Measurements from ENCODE around the gene KCNT2. TPM values are rescaled to one million over a fixed set of nuclear protein-coding genes. Genes with fewer than 3 reads are reported as not detected.

The KCNT2 gene
- total RNA-seq, 1 experiment from 2014 or later, result not detected

GRCh38 chr1:196425513-196425912, 182.7 kb downstream of the KCNT2 start:
- intact Hi-C loops (cut with micrococcal nuclease), result no loop called here
- Histone ChIP-seq H3K9me3 (ENCODE audit: control insufficient read depth in 1 of 2, insufficient read depth in 1 of 2, low read depth in 1 of 2, low read length in 2 of 2) (no peaks in the 10 kb centered on the region), H3K36me3 (ENCODE audit: control insufficient read depth in 1 of 2, insufficient read depth in 2 of 2, low read length in 2 of 2) (no peaks in the 10 kb centered on the region), H3K9me2 (ENCODE audit: insufficient read depth) (no peaks in the 10 kb centered on the region), H4K20me1 (ENCODE audit: insufficient read depth) (no peaks in the 10 kb centered on the region), H3K79me2 (ENCODE audit: insufficient read depth, low read length) (no peaks in the 10 kb centered on the region), H3K27me3 (ENCODE audit: insufficient read depth, low read length) (no peaks in the 10 kb centered on the region), H3K27ac (ENCODE audit: low read depth, low read length) (no peak overlapping the region), H2AFZ (ENCODE audit: low read depth, low read length, poor library complexity, severe bottlenecking) (no peak overlapping the region), H3K4me3 (replicated peaks in 1 of 2; ENCODE audit: low read depth in 1 of 2, low read length in 2 of 2) (no peak overlapping the region), H3K4me2 (ENCODE audit: low read length) (no peak overlapping the region), H3K9ac (ENCODE audit: low read length) (no peak overlapping the region), H3K4me1 (ENCODE audit: control insufficient read depth in 1 of 2, insufficient read depth in 2 of 2, low read length in 2 of 2) (no peaks in the 10 kb centered on the region)
- DNase-seq (ENCODE audit: low read depth, low spot score), result no peak
- POLR2A ChIA-PET, result no interaction called here
- RAD21 ChIA-PET (ENCODE audit: low non-redundant PET in 1 of 2, low total read pairs in 2 of 2, uncharacterized antibody in 2 of 2, unreplicated experiment in 2 of 2), result no interaction called here
- TF ChIP-seq POLR2AphosphoS5 (IDR thresholded peaks at IDR 0.05; ENCODE audit: low read depth, low read length) (no peak), SP1 (IDR thresholded peaks at IDR 0.05; ENCODE audit: low read depth) (no peak)
- TF ChIP-seq, protein P1, sequence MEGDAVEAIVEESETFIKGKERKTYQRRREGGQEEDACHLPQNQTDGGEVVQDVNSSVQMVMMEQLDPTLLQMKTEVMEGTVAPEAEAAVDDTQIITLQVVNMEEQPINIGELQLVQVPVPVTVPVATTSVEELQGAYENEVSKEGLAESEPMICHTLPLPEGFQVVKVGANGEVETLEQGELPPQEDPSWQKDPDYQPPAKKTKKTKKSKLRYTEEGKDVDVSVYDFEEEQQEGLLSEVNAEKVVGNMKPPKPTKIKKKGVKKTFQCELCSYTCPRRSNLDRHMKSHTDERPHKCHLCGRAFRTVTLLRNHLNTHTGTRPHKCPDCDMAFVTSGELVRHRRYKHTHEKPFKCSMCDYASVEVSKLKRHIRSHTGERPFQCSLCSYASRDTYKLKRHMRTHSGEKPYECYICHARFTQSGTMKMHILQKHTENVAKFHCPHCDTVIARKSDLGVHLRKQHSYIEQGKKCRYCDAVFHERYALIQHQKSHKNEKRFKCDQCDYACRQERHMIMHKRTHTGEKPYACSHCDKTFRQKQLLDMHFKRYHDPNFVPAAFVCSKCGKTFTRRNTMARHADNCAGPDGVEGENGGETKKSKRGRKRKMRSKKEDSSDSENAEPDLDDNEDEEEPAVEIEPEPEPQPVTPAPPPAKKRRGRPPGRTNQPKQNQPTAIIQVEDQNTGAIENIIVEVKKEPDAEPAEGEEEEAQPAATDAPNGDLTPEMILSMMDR (IDR thresholded peaks at IDR 0.05 in 2 of 3, conservative IDR thresholded peaks at IDR 0.05 in 1 of 3; ENCODE audit: borderline replicate concordance in 1 of 3, insufficient read depth in 1 of 3, low read depth in 2 of 3, low read length in 2 of 3), result peak in 2 of 3 experiments; percentile 13 to 39; a peak in 3 of 6 replicates
- BruUV-seq (replicated peaks), result no TSS peak
- CTCF ChIA-PET, result no interaction called here
- ATAC-seq, result no peak; the same call in 1 of the 2 replicates

DNA sequence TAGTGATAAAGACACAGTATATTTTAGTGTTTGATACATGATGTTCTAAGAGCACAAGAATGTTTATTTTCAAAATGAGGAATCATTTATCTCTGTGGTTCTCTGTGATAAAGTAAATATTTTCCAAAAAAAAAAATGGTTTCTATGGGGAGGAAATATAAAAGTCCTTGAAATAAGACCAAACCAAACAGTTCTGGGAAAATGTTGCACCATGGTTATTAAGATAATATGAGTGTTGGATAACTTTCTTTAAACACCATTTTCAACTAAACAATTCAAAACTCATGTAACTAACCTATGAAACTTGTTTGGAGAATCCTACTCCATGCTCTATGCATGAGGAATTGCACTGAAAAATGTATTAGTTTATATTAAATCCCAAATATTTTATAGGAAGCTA, 184.6 kb downstream of the KCNT2 start:
- Histone ChIP-seq H3K4me1 (ENCODE audit: control insufficient read depth in 1 of 2, insufficient read depth in 2 of 2, low read length in 2 of 2) (no peaks in the 10 kb centered on the region), H4K20me1 (ENCODE audit: insufficient read depth) (no peaks in the 10 kb centered on the region), H3K4me3 (replicated peaks in 1 of 2; ENCODE audit: low read depth in 1 of 2, low read length in 2 of 2) (no peak overlapping the region), H3K27me3 (ENCODE audit: insufficient read depth, low read length) (no peaks in the 10 kb centered on the region), H3K9ac (ENCODE audit: low read length) (no peak overlapping the region), H3K9me3 (ENCODE audit: control insufficient read depth in 1 of 2, insufficient read depth in 1 of 2, low read depth in 1 of 2, low read length in 2 of 2) (no peaks in the 10 kb centered on the region), H3K4me2 (ENCODE audit: low read length) (no peak overlapping the region), H3K36me3 (ENCODE audit: control insufficient read depth in 1 of 2, insufficient read depth in 2 of 2, low read length in 2 of 2) (no peaks in the 10 kb centered on the region), H3K9me2 (ENCODE audit: insufficient read depth) (no peaks in the 10 kb centered on the region), H3K27ac (ENCODE audit: low read depth, low read length) (no peak overlapping the region), H2AFZ (ENCODE audit: low read depth, low read length, poor library complexity, severe bottlenecking) (no peak overlapping the region), H3K79me2 (ENCODE audit: insufficient read depth, low read length) (no peaks in the 10 kb centered on the region)
- BruUV-seq (replicated peaks), result no TSS peak
- ChIA-PET POLR2A (no interaction called here), CTCF (no interaction called here), RAD21 (ENCODE audit: low non-redundant PET in 1 of 2, low total read pairs in 2 of 2, uncharacterized antibody in 2 of 2, unreplicated experiment in 2 of 2) (no interaction called here)
- no peak for DNase-seq (ENCODE audit: low read depth, low spot score)
- TF ChIP-seq EGR1 (IDR thresholded peaks at IDR 0.05; ENCODE audit: low read depth) (no peak), CEBPB (IDR thresholded peaks at IDR 0.05; ENCODE audit: low read depth) (no peak), SIN3A (IDR thresholded peaks at IDR 0.05; ENCODE audit: low read depth) (no peak), JUND (IDR thresholded peaks at IDR 0.05) (no peak), SP1 (IDR thresholded peaks at IDR 0.05; ENCODE audit: low read depth) (no peak), ZNF274 (IDR thresholded peaks at IDR 0.05; ENCODE audit: low read depth, low read length) (no peak), POLR2AphosphoS5 (IDR thresholded peaks at IDR 0.05; ENCODE audit: low read depth, low read length) (no peak), EZH2 (IDR thresholded peaks at IDR 0.05) (no peak), ZFX (IDR thresholded peaks at IDR 0.05) (no peak)
- TF ChIP-seq, protein P2, sequence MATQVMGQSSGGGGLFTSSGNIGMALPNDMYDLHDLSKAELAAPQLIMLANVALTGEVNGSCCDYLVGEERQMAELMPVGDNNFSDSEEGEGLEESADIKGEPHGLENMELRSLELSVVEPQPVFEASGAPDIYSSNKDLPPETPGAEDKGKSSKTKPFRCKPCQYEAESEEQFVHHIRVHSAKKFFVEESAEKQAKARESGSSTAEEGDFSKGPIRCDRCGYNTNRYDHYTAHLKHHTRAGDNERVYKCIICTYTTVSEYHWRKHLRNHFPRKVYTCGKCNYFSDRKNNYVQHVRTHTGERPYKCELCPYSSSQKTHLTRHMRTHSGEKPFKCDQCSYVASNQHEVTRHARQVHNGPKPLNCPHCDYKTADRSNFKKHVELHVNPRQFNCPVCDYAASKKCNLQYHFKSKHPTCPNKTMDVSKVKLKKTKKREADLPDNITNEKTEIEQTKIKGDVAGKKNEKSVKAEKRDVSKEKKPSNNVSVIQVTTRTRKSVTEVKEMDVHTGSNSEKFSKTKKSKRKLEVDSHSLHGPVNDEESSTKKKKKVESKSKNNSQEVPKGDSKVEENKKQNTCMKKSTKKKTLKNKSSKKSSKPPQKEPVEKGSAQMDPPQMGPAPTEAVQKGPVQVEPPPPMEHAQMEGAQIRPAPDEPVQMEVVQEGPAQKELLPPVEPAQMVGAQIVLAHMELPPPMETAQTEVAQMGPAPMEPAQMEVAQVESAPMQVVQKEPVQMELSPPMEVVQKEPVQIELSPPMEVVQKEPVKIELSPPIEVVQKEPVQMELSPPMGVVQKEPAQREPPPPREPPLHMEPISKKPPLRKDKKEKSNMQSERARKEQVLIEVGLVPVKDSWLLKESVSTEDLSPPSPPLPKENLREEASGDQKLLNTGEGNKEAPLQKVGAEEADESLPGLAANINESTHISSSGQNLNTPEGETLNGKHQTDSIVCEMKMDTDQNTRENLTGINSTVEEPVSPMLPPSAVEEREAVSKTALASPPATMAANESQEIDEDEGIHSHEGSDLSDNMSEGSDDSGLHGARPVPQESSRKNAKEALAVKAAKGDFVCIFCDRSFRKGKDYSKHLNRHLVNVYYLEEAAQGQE (IDR thresholded peaks at IDR 0.05; ENCODE audit: low read depth), result no peak
- TF ChIP-seq, protein P1 (IDR thresholded peaks at IDR 0.05 in 2 of 3, conservative IDR thresholded peaks at IDR 0.05 in 1 of 3; ENCODE audit: borderline replicate concordance in 1 of 3, insufficient read depth in 1 of 3, low read depth in 2 of 3, low read length in 2 of 3), result no peak
- TF ChIP-seq, protein P3, sequence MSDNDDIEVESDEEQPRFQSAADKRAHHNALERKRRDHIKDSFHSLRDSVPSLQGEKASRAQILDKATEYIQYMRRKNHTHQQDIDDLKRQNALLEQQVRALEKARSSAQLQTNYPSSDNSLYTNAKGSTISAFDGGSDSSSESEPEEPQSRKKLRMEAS (IDR thresholded peaks at IDR 0.05), result no peak
- intact Hi-C loops (cut with micrococcal nuclease), result no loop called here
- ATAC-seq, result no peak

Data from HCT116 (cell line).